Endothelial cell (in vitro differentiated cells): ENCODE measurements around the gene NOP53. TPM values are rescaled to one million over a fixed set of nuclear protein-coding genes. Genes with fewer than 3 reads are reported as not detected.
A peak's percentile ranks its signal among the peaks of the same experiment; 100 is the strongest.
"Not testable (repeated sequence)": the region's sequence is repeated elsewhere in the genome, so short reads cannot be mapped to it uniquely, and the experiment has no call there.

Source experiments
- DNase-seq: peaks from one replicate; pipeline ENCODE4 v3.0.0; 2021; ENCODE audit warnings: low spot score
- H3K27ac Mint-ChIP-seq: one replicate; pipeline ENCODE4 v1.8.0; 2021; ENCODE audit warnings: mixed read lengths, inconsistent platforms; ENCODE audit not compliant: unreplicated experiment
- H3K27me3 Mint-ChIP-seq: one replicate; pipeline ENCODE4 v1.8.0; 2021; ENCODE audit warnings: mild to moderate bottlenecking, moderate library complexity, mixed read lengths, inconsistent platforms; ENCODE audit not compliant: unreplicated experiment
- H3K36me3 Mint-ChIP-seq: one replicate; pipeline ENCODE4 v1.8.0; 2021; ENCODE audit warnings: mild to moderate bottlenecking, low read depth, mixed read lengths, inconsistent platforms; ENCODE audit not compliant: unreplicated experiment
- H3K4me1 Mint-ChIP-seq: one replicate; pipeline ENCODE4 v1.8.0; 2021; ENCODE audit warnings: mild to moderate bottlenecking, mixed read lengths, inconsistent platforms; ENCODE audit not compliant: unreplicated experiment
- H3K4me3 Mint-ChIP-seq: one replicate; pipeline ENCODE4 v1.8.0; 2021; ENCODE audit warnings: mild to moderate bottlenecking, mixed read lengths, inconsistent platforms; ENCODE audit not compliant: unreplicated experiment
- H3K9me3 Mint-ChIP-seq: one replicate; pipeline ENCODE4 v1.8.0; 2021; ENCODE audit warnings: mixed read lengths, inconsistent platforms; ENCODE audit not compliant: unreplicated experiment
- CTCF ChIP-seq: fragments of 200-600 bp; sonication (generic); IDR thresholded peaks from one replicate; pipeline ENCODE4 v1.5.0; 2021; ENCODE audit warnings: antibody characterized with exemption; ENCODE audit not compliant: unreplicated experiment
- total RNA-seq: library from RNA; stranded (reverse); fragmentation: NEBNext Ultra II Directional; extraction: Animal tissue kit (Norgen Biotek cat#: 25700); gene quantifications from one replicate; pipeline ENCODE4 v1.2.1, GENCODE V29; 2021; ENCODE audit not compliant: unreplicated experiment

The NOP53 gene
- total RNA-seq, 1 donor from 2014 or later = 324 TPM

- no peak overlapping the region for H3K27ac Mint-ChIP-seq
Measured at GRCh38 chr19:47726467-47726866, 18.9 kb upstream of the NOP53 start.

GRCh38 chr19:47728295-47728694 lies 17.1 kb upstream of the NOP53 start:
- not testable (repeated sequence) for H3K9me3 Mint-ChIP-seq, DNase-seq, H3K27me3 Mint-ChIP-seq
- peaks cover 25% of the 10 kb centered on the region for H3K4me1 Mint-ChIP-seq
- H3K27ac Mint-ChIP-seq = peak overlapping the region; percentile 68
- peaks cover 48% of the 10 kb centered on the region for H3K36me3 Mint-ChIP-seq
- peak overlapping the region; percentile 6 for H3K4me3 Mint-ChIP-seq

More at GRCh38 chr19:47726467-47726866, 18.9 kb upstream of the NOP53 start:
- Mint-ChIP-seq H3K36me3 (peaks cover 48% of the 10 kb centered on the region), H3K4me1 (peaks cover 25% of the 10 kb centered on the region), H3K27me3 (peaks cover 11% of the 10 kb centered on the region), H3K4me3 (peak overlapping the region; percentile 28), H3K9me3 (peaks cover 4% of the 10 kb centered on the region)
- DNase-seq = no peak
- no peak for TF ChIP-seq CTCF

- peaks cover 7% of the 10 kb centered on the region for H3K27me3 Mint-ChIP-seq
- H3K9me3 Mint-ChIP-seq = peaks cover 4% of the 10 kb centered on the region
- peak overlapping the region; percentile 82 for H3K4me3 Mint-ChIP-seq
Measured at GRCh38 chr19:47729468-47729798, 15.9 kb upstream of the NOP53 start.

GRCh38 chr19:47729799-47730520 lies 15.4 kb upstream of the NOP53 start:
- Mint-ChIP-seq H3K9me3 (peaks cover 4% of the 10 kb centered on the region), H3K36me3 (peaks cover 50% of the 10 kb centered on the region), H3K27ac (peak overlapping the region; percentile 97), H3K4me3 (peak overlapping the region; percentile 82), H3K4me1 (peaks cover 25% of the 10 kb centered on the region), H3K27me3 (peaks cover 10% of the 10 kb centered on the region)
- no peak for TF ChIP-seq CTCF
- DNase-seq = peak; percentile 86

More at GRCh38 chr19:47729468-47729798, 15.9 kb upstream of the NOP53 start:
- H3K27ac Mint-ChIP-seq = peak overlapping the region; percentile 97
- DNase-seq = peak; percentile 36
- TF ChIP-seq CTCF = no peak
- H3K36me3 Mint-ChIP-seq = peaks cover 53% of the 10 kb centered on the region
- peaks cover 25% of the 10 kb centered on the region for H3K4me1 Mint-ChIP-seq

- Mint-ChIP-seq H3K27ac (peak overlapping the region; percentile 77), H3K27me3 (peaks cover 8% of the 10 kb centered on the region), H3K4me1 (peaks cover 25% of the 10 kb centered on the region), H3K36me3 (peaks cover 46% of the 10 kb centered on the region), H3K9me3 (peaks cover 4% of the 10 kb centered on the region), H3K4me3 (peak overlapping the region; percentile 78)
- TF ChIP-seq CTCF = no peak
- DNase-seq = no peak
Measured at GRCh38 chr19:47730521-47730889, 14.8 kb upstream of the NOP53 start.
